Body of pancreas (tissue), 4 donors: Measurements from ENCODE around the gene PEMT.

ENCODE experiments used
- POLR2A ChIP-seq, 3 donors: fragments of 450-650 bp; IDR thresholded peaks; one replicate each; pipeline ENCODE4 v1.6.1; 2016; ENCODE audit warnings: antibody characterized with exemption in 3 of 3, mild to moderate bottlenecking in 2 of 3
- TF ChIP-seq, protein P1 (sequence below), 7 experiments: fragments of 450-650 bp in 4 of 7; fragments of 200-600 bp in 3 of 7; sonication (generic) in 3 of 7; IDR thresholded peaks; one replicate each; pipeline ENCODE4 v1.5.1; 2016 to 2019; ENCODE audit warnings: antibody characterized with exemption in 7 of 7

DNA sequence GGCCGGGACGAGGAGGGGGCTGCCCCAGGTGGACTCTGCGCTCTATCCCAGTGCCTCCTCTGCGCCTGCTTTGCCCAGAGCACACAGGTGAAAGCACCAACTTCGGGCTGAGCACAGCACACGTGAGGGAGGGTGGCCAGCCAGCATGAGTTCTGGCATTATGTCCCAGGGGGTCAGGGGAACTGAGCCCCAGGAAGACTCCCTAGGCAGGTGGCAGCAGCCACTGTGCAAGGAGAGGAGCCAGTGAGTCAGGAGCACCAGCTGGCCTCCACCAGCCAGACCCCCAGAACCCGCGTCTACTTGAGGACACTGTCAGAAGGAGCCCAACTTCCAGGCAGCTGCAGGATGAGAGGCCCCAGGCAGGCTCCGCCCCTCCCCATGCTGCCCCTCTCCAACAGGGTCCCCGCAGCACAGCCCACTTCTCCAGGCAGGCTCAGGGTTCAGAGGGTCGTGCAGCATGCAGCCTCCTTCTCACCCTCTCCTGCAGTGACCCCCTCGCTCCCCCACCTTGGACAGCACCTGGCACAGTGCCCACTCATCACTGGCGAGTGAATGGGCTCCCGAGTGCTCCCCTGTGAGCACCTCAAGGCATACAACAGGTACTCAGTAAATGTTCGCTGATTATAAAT lies 51.1 kb downstream of the PEMT start:
- no peak for TF ChIP-seq POLR2A (IDR thresholded peaks at IDR 0.05)
- TF ChIP-seq, protein P1, sequence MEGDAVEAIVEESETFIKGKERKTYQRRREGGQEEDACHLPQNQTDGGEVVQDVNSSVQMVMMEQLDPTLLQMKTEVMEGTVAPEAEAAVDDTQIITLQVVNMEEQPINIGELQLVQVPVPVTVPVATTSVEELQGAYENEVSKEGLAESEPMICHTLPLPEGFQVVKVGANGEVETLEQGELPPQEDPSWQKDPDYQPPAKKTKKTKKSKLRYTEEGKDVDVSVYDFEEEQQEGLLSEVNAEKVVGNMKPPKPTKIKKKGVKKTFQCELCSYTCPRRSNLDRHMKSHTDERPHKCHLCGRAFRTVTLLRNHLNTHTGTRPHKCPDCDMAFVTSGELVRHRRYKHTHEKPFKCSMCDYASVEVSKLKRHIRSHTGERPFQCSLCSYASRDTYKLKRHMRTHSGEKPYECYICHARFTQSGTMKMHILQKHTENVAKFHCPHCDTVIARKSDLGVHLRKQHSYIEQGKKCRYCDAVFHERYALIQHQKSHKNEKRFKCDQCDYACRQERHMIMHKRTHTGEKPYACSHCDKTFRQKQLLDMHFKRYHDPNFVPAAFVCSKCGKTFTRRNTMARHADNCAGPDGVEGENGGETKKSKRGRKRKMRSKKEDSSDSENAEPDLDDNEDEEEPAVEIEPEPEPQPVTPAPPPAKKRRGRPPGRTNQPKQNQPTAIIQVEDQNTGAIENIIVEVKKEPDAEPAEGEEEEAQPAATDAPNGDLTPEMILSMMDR (IDR thresholded peaks at IDR 0.05): no peak
